ENCODE measurements around the gene IRF9.

Gene IRF9

DNA sequence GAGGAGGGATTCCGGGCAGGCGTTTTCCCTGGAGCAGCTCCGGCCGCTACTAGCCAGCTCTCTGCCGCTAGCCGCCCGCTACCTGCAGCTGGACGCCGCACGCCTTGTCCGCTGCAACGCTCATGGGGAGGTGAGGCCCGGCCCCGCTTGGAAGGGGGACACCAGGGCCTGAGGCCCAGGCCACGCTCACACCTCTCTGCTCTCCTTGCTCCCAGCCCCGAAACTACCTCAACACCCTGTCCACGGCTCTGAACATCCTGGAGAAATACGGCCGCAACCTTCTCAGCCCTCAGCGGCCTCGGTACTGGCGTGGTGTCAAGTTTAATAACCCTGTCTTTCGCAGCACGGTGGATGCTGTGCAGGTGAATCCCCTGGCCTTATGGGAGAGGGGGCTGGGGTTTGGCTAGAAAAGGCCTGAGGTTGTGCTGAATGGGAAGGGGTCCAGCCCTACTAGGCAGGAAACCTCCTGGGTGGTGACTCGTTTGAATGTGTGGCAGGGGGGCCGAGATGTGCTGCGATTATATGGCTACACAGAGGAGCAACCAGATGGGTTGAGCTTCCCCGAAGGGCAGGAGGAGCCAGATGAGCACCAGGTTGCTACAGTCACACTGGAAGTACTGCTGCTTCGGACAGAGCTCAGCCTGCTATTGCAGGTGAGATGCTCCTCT, 13.2 kb upstream of the IRF9 start:
- no peak for DNase-seq (ENCODE audit: low spot score)

DNA sequence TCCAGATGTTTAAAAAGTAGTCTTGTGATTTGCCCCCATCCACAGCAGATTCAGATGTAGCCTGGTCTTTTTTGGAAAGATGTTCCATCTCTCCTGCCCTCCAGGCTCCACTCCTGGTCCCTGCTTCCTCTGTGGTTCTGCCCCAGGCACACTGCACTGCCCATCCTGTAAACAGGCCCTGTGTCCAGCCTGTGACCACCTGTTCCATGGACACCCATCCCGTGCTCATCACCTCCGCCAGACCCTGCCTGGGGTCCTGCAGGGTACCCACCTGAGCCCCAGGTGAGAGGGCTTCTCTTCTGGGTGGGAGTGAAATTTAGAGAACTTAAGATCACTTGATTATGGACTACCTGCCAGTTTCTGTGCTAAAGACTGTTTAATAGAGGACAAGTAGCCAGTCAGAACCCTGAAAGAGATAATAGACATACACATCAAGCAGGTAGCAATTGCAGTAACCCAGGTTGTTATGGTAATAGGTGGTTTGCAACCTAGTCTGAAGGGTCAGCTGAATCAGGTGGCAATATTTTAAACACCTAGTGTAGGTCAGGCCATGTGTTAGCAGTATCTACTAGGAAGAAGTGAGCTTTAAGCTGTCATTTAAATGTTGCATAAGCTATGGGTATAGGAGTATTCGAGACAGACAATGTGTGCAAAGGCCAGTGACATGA, 11.6 kb upstream of the IRF9 start:
- no peak for DNase-seq (ENCODE audit: low spot score)

DNA sequence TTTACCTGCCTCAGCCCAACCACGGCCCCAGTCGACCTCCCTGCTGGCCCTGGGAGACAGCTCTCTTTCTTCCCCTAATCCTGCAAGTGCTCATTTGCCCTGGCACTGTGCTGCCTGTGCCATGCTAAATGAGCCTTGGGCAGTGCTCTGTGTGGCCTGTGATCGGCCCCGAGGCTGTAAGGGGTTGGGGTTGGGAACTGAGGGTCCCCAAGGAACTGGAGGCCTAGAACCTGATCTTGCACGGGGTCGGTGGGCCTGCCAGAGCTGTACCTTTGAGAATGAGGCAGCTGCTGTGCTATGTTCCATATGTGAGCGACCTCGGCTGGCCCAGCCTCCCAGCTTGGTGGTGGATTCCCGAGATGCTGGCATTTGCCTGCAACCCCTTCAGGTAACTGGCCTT, 11.0 kb upstream of the IRF9 start:
- no peak for DNase-seq (ENCODE audit: low spot score)

GRCh38 chr14:24150567-24150966, 10.5 kb upstream of the IRF9 start:
- DNase-seq (ENCODE audit: low spot score): no peak

DNA sequence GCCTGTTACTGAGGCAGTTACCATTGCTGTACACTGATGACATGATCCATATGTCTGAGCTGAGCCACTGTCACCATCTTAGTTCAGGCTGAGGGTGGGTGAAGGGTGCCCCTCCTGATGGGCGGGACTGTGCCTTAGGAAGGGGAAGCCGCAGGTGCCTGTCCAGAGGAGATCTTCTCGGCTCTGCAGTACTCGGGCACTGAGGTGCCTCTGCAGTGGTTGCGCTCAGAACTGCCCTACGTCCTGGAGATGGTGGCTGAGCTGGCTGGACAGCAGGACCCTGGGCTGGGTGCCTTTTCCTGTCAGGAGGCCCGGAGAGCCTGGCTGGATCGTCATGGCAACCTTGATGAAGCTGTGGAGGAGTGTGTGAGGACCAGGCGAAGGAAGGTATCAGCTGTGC, 10.1 kb upstream of the IRF9 start:
- DNase-seq (ENCODE audit: low spot score): no peak

DNA sequence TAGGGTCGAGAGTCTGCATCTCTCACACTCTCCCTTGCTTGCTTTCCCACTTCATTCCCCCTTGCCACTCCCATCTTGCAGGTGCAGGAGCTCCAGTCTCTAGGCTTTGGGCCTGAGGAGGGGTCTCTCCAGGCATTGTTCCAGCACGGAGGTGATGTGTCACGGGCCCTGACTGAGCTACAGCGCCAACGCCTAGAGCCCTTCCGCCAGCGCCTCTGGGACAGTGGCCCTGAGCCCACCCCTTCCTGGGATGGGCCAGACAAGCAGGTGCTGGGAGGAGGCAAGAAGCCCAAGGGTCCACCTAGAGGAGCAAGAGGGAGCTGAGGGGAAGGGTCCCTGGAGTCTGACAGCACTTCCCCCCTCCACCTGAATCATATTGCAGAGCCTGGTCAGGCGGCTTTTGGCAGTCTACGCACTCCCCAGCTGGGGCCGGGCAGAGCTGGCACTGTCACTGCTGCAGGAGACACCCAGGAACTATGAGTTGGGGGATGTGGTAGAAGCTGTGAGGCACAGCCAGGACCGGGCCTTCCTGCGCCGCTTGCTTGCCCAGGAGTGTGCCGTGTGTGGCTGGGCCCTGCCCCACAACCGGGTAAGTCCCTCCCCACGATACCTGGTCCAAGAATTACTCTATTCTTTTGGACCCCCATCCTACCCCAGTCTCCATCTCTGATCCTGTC, 9.5 kb upstream of the IRF9 start:
- DNase-seq (ENCODE audit: low spot score): no peak

- DNase-seq (ENCODE audit: low spot score): no peak
Measured at GRCh38 chr14:24155100-24155499, 6.0 kb upstream of the IRF9 start.

GRCh38 chr14:24156840-24157239, 4.2 kb upstream of the IRF9 start:
- DNase-seq (ENCODE audit: low spot score): no peak

DNA sequence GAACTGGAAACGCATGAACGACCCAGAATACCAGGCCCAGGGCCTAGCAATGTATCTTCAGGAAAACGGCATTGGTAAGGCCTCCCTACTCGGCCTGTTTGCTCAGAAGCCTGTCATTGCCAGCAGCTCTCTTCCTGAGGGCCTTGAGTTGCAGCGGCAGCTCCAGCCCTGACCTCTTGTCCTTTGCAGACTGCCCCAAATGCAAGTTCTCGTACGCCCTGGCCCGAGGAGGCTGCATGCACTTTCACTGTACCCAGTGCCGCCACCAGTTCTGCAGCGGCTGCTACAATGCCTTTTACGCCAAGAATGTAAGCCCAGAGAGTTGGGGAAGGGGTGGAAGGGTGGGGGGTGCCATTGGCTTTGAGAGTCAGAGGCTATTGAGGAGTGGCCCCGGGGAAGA, 3.7 kb upstream of the IRF9 start:
- no peak for DNase-seq (ENCODE audit: low spot score)

DNA sequence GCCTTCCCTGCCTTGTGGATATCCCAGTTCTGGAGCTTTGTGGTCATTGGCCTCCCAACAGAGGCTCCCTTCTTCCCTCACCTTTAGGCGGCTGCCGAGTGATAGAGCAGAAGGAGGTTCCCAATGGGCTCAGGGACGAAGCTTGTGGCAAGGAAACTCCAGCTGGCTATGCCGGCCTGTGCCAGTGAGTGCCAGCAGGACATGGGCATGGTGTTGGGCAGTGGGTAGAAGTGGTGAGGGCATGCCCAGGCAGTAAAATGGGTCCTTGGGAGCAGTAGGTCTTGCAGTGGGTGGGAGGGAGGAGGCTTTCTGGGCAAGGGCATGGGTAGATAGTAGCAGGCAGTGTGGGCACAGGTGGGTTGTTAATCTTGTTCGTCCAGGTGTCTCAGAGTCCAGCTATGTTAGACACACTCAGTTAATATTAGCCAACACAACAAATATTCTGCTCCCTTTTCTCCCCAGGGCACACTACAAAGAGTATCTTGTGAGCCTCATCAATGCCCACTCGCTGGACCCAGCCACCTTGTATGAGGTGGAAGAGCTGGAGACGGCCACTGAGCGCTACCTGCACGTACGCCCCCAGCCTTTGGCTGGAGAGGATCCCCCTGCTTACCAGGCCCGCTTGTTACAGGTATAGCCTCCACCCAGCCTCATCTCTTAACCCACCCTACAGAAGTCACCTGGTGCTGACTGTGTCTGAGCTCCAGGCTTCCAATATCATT, 1.1 kb upstream of the IRF9 start:
- no peak for DNase-seq (ENCODE audit: low spot score)

GRCh38 chr14:24160499-24160849, 591 bp upstream of the IRF9 start:
- no peak for DNase-seq (ENCODE audit: low spot score)

GRCh38 chr14:24162093-24162492, 1.0 kb downstream of the IRF9 start:
- DNase-seq (ENCODE audit: low spot score): no peak

- DNase-seq (ENCODE audit: low spot score): no peak
Measured at GRCh38 chr14:24164518-24164991, 3.5 kb downstream of the IRF9 start.

DNA sequence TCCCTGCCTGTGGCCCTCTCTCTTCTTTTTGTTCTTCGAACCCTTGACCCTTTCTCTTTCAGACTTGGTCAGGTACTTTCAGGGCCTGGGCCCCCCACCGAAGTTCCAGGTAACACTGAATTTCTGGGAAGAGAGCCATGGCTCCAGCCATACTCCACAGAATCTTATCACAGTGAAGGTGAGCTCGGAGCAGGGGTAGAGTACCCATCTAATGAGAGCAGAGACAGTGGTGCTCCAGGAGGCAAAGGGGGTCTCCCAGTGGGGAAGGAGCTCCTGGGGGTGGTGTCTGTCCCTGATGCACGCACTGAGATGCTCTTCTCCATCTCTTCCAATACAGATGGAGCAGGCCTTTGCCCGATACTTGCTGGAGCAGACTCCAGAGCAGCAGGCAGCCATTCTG, 4.7 kb downstream of the IRF9 start:
- DNase-seq (ENCODE audit: low spot score): no peak

DNA sequence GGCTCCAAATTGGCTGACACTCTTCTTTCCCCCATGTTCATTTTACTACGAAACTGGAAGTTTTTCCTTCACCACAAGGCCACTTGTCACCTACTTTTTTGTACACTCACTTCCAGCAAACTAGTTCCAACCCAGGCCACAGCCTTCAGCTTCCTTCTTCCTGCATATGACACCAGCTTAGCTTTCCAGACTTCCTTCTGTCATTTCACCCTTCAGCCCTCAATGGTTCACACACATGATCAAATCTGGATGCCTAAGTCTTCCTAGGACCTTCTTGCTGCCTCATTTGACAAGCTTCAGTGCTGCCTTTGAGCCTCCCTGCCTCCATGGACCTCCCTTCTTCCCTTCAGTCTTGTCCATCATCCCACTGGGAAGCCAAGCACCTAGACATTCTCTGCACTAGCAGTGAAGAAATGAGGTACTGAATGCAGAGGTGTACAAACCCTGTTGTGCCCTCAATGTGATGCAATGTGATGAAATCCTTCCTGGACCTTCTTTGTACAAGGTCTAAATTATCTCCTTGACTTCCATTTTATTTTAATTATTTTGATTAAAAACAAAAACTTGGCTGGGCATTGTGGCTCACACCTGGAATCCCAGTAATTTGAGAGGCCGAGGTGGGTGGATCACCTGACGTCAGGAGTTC, 6.5 kb downstream of the IRF9 start:
- no peak for DNase-seq (ENCODE audit: low spot score)

- peak; percentile 99 for DNase-seq (ENCODE audit: low spot score)
Measured at GRCh38 chr14:24171422-24172260, 10.6 kb downstream of the IRF9 start, which contains the start of gene REC8. Gene REC8, plus strand, starts transcription at chr14:24172080. Its CDS starts 473 bp downstream, at chr14:24172553.

- DNase-seq (ENCODE audit: low spot score): no peak
Measured at GRCh38 chr14:24172261-24172860, 11.3 kb downstream of the IRF9 start.

GRCh38 chr14:24172871-24173281, 11.8 kb downstream of the IRF9 start:
- DNase-seq (ENCODE audit: low spot score): no peak

- no peak for DNase-seq (ENCODE audit: low spot score)
Measured at GRCh38 chr14:24176599-24176998, 15.5 kb downstream of the IRF9 start.

DNA sequence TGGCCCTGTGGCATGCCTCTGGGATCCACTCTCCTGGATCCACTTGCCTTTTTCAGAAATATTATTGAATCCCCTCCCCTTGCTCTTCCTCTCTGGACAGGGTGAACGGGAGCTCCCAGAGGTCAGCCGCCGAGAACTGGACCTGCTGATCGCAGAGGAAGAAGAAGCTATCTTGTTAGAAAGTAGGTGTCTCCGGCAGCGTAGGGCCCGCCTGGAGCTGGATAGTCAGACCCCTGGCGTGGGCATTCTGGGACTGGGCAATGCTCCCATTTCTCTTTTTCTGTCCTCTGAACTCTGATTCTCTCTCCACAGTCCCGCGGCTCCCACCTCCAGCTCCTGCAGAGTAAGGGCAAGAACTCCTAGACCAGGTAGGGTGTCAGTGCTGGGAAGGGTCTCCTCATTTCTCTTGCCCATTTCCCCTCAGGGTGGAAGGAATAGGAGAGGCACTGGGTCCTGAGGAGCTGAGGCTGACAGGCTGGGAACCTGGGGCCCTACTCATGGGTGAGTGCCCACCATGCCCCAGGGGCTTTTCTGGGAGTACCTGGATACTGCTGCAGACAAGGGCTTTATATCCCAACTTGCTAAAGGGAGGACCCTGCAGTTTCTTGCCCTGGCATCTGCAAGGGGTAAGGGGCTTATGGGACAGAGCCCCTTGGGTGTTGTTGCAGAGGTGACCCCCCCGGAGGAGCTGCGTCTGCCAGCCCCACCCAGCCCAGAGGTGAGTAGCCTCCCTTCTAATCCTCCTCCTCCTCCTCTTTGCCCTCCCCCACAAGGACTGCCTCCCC, 16.2 kb downstream of the IRF9 start:
- DNase-seq (ENCODE audit: low spot score): no peak
